ENCODE measurements around the gene ZNF555. TPM values are rescaled to one million over a fixed set of nuclear protein-coding genes. Genes with fewer than 3 reads are reported as not detected.
"Not testable (repeated sequence)": the region's sequence is repeated elsewhere in the genome, so short reads cannot be mapped to it uniquely, and the experiment has no call there.

ZNF555 gene
- total RNA-seq, 4 donors from 2014 or later = 3.9 to 7.3 (median 4.8) TPM

GRCh38 chr19:2812414-2813234 lies 28.7 kb upstream of the ZNF555 start:
- ATAC-seq (ENCODE audit: low FRiP score) (no peak), DNase-seq (ENCODE audit: low spot score) (no peak)
- TF ChIP-seq CTCF (IDR thresholded peaks at IDR 0.05) = no peak

- TF ChIP-seq CTCF (IDR thresholded peaks at IDR 0.05) = no peak
- ATAC-seq (ENCODE audit: low FRiP score) (no peak), DNase-seq (ENCODE audit: low spot score) (no peak)
These were observed 27.8 kb upstream of the ZNF555 start for GRCh38 chr19:2813235-2814160.

GRCh38 chr19:2814426-2814825 lies 26.8 kb upstream of the ZNF555 start:
- DNase-seq (ENCODE audit: low spot score) (no peak), ATAC-seq (ENCODE audit: low FRiP score) (no peak)
- no peak for TF ChIP-seq CTCF (IDR thresholded peaks at IDR 0.05)

DNA sequence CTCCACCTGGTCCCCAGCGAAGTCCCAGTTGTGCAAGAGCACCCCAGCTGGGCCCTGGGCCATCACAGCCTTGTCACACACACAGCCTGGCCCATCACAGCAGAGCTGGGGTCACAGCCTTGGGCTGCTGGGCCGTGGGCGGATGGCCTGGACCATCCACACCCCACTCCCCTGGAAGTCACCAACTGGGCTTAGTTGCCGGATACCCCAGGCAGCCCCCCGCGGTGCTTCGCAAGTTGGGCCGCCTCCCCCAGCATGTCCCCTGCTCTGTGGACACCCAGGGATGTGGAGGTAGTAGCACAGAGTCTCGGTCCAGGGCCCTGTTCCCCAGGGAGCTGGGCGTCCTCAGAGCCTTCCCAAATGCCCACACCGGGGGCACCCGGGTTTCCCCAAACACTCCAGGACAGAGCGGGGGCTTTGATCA lies 26.1 kb upstream of the ZNF555 start:
- no peak for TF ChIP-seq CTCF (IDR thresholded peaks at IDR 0.05)
- ATAC-seq (ENCODE audit: low FRiP score) (no peak), DNase-seq (ENCODE audit: low spot score) (no peak)

DNA sequence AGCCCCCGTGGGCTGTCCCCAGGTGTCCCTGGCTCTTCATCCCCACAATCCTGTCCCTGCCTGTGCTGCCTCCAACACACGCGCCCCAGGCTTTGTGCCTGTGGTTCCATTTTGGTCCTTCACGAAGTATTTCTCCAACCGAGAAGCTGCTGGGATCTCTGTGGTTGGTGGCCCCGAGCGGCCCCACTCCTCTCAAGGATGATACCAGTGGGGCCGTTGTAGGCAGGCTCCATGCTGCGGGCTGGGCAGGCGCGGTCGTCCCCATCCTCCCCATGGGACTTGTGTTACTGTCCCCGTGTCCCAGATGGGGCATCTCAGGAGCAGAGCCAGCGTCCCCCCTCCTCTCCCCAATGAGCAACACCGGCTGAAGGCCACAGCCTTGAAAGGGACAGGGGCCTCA lies 25.4 kb upstream of the ZNF555 start:
- no peak for TF ChIP-seq CTCF (IDR thresholded peaks at IDR 0.05)
- no peak for ATAC-seq (ENCODE audit: low FRiP score)
- no peak for DNase-seq (ENCODE audit: low spot score)

GRCh38 chr19:2816641-2817040 lies 24.6 kb upstream of the ZNF555 start:
- TF ChIP-seq CTCF (IDR thresholded peaks at IDR 0.05) = no peak
- DNase-seq (ENCODE audit: low spot score) (no peak), ATAC-seq (ENCODE audit: low FRiP score) (no peak)

DNA sequence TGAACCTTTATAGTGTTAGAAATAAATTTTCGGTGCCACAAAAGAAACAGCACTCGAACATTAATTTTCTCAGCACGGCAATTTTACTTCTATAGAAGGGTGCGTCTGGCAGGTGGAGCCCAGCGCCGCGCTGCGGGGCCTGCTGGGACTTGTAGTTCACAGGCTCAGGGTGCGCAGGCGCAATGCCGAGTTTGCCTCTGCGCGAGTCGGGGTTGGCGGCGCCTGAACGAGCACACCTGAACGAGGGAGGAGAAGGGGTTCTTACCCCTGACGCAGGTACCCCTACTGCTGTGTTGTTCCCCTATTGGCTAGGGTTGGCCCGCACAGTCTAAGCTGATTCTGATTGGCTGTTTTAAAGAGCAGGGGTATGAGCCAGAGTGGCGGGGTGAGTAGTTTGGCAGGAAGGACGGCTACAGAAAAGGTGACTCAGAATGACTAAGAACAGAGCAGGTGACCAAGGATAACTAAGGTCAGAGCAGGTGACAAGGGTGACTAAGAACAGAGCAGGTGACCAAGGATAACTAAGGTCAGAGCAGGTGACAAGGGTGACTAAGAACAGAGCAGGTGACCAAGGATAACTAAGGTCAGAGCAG lies 23.9 kb upstream of the ZNF555 start:
- ATAC-seq (ENCODE audit: low FRiP score) = not testable (repeated sequence)

More for the DNA sequence above, 23.9 kb upstream of the ZNF555 start:
- not testable (repeated sequence) for DNase-seq (ENCODE audit: low spot score)
